Esophagus squamous epithelium (tissue), 5 donors: Measurements from ENCODE around the gene DDO. TPM values are rescaled to one million over a fixed set of nuclear protein-coding genes. Genes with fewer than 3 reads are reported as not detected.

Experiments used
- DNase-seq: peaks from one replicate; lab custom pipeline; 2025; lab: John Stamatoyannopoulos, UW
- H3K27ac ChIP-seq, 4 donors: fragments of 200-600 bp; sonication (generic); one replicate each; pipeline ENCODE4 v1.5.1; 2016 to 2019; ENCODE audit warnings: mild to moderate bottlenecking in 1 of 4
- H3K27me3 ChIP-seq, 4 donors: fragments of 200-600 bp; sonication (generic); 1 replicate in 3 of 4; 2 replicates in 1 of 4; pipeline versions ENCODE4 v1.5.1 to v1.6.0; 2017 to 2021; ENCODE audit warnings: antibody characterized with exemption in 1 of 4
- H3K36me3 ChIP-seq, 3 donors: fragments of 200-600 bp; sonication (generic); one replicate each; pipeline ENCODE4 v1.5.1; 2016 to 2019
- H3K4me1 ChIP-seq, 3 donors: fragments of 200-600 bp; sonication (generic); one replicate each; pipeline ENCODE4 v1.5.1; 2017 to 2019
- H3K4me3 ChIP-seq, 4 donors: fragments of 200-600 bp; sonication (generic); 1 replicate in 3 of 4; 2 replicates in 1 of 4; pipeline ENCODE4 v1.5.1; 2016 to 2019; ENCODE audit warnings: mild to moderate bottlenecking in 2 of 4, moderate library complexity in 1 of 4
- H3K9me3 ChIP-seq, 3 donors: fragments of 200-600 bp; sonication (generic); one replicate each; pipeline ENCODE4 v1.5.1; 2016 to 2019
- POLR2A ChIP-seq, 4 donors: fragments of 450-650 bp; IDR thresholded peaks; one replicate each; pipeline ENCODE4 v1.6.1; 2017; ENCODE audit warnings: antibody characterized with exemption in 4 of 4, mild to moderate bottlenecking in 4 of 4, moderate library complexity in 3 of 4
- WGBS, 2 donors: methylation state at CpG; one replicate each; pipeline ENCODE4 v1.1.5; 2018; 5-methylcytosine and 5-hydroxymethylcytosine counted together
- intact Hi-C: fragments of 100-400 bp; cut with DNase I; formaldehyde crosslinking; loops from one replicate; pipeline ENCODE4 v1.15.0; 2022
- total RNA-seq, 4 donors: library from RNA; depleted of rRNA; stranded (reverse); fragments of >200 nt; gene quantifications; one replicate each; pipeline ENCODE4 v1.1.0, GENCODE V29; 2016
- TF ChIP-seq, protein P1 (sequence below), 6 experiments: fragments of 450-650 bp in 4 of 6; fragments of 200-600 bp in 2 of 6; sonication (generic) in 2 of 6; IDR thresholded peaks; one replicate each; pipeline ENCODE4 v1.5.1; 2016 to 2019; ENCODE audit warnings: antibody characterized with exemption in 6 of 6, mild to moderate bottlenecking in 4 of 6, moderate library complexity in 4 of 6
- donor health status: DM: yes; HTN: yes; CAD: no.

DDO gene
- total RNA-seq, 4 donors from 2014 or later, result 0.57 to 0.79 TPM; not detected in 2

- TF ChIP-seq POLR2A (IDR thresholded peaks at IDR 0.05), result no peak
- TF ChIP-seq, protein P1, sequence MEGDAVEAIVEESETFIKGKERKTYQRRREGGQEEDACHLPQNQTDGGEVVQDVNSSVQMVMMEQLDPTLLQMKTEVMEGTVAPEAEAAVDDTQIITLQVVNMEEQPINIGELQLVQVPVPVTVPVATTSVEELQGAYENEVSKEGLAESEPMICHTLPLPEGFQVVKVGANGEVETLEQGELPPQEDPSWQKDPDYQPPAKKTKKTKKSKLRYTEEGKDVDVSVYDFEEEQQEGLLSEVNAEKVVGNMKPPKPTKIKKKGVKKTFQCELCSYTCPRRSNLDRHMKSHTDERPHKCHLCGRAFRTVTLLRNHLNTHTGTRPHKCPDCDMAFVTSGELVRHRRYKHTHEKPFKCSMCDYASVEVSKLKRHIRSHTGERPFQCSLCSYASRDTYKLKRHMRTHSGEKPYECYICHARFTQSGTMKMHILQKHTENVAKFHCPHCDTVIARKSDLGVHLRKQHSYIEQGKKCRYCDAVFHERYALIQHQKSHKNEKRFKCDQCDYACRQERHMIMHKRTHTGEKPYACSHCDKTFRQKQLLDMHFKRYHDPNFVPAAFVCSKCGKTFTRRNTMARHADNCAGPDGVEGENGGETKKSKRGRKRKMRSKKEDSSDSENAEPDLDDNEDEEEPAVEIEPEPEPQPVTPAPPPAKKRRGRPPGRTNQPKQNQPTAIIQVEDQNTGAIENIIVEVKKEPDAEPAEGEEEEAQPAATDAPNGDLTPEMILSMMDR (IDR thresholded peaks at IDR 0.05), result no peak
- 80 to 86% methylated on average over 4 of the region's 4 CpGs for WGBS, 2 donors
Measured at GRCh38 chr6:110401585-110402176, 13.7 kb downstream of the DDO start.

GRCh38 chr6:110400208-110400607 is 15.2 kb downstream of the DDO start:
- no peaks in the 10 kb centered on the region for H3K27me3 ChIP-seq
- WGBS, 2 donors, result 50 to 82% methylated on average over 3 to 8 of the region's 18 CpGs
- intact Hi-C loops, result no loop called here
- no peaks in the 10 kb centered on the region for H3K36me3 ChIP-seq
- H3K27ac ChIP-seq, result no peak overlapping the region
- peaks cover 0 to 16% (median 0%) of the 10 kb centered on the region in 3 donors for H3K4me1 ChIP-seq
- DNase-seq, result no peak
- H3K9me3 ChIP-seq, result no peaks in the 10 kb centered on the region
- peak overlapping the region; percentile 26 to 65 (median 42) for H3K4me3 ChIP-seq
- TF ChIP-seq POLR2A (IDR thresholded peaks at IDR 0.05), result no peak
- TF ChIP-seq, protein P1 (IDR thresholded peaks at IDR 0.05), result no peak

More at GRCh38 chr6:110401585-110402176, 13.7 kb downstream of the DDO start:
- Histone ChIP-seq H3K27me3 (no peaks in the 10 kb centered on the region), H3K9me3 (no peaks in the 10 kb centered on the region), H3K4me3 (no peak overlapping the region), H3K27ac (no peak overlapping the region), H3K36me3 (no peaks in the 10 kb centered on the region), H3K4me1 (peaks cover 0 to 13% (median 0%) of the 10 kb centered on the region in 3 donors)
- intact Hi-C loops, result no loop called here
- no peak for DNase-seq

DNA sequence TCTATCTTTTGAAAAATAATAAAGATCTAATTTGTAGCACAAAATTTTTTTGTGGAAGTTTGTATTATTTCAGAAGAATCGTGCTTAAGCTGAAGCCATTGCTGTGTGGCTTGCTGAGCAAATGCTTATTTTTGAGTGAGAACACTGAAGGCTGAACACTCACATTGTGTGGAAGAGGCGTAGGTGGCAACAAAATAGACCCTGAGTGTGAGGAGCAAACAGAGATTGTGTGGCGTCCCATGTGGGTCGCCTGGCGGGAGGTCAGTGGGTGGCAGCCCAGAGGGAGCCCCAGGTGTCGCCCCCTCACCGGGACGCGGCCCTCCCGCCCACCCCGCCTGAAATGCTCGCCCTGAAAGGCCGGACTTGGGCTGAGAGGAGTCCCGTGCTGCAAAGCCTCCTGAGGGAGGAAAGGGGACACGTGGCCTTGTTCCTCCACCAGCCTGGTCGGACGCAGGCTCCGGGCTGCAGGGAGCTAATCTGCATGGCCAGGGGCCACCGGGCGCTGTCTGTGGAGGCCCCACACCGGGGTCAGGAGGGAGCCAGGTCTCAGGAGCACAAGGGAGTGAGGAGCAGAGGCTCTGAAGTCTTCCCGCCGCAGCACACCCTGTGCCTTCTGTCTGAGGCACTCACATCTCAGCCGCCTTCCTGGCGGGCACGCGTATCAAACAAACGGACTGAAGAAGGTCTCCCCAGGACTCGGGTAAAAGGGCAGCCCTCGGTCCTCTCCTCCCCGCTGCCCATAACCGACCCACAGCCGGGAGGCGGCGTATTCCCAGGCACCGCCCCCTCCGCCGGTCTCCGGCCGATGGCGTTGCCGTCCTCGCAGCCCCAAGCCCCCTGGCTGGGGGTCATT is 15.9 kb downstream of the DDO start:
- no peak for TF ChIP-seq POLR2A (IDR thresholded peaks at IDR 0.05)
- TF ChIP-seq, protein P1 (IDR thresholded peaks at IDR 0.05), result no peak
- peak overlapping the region; percentile 26 to 65 (median 42) for H3K4me3 ChIP-seq
- H3K4me1 ChIP-seq, result peaks cover 0 to 17% (median 0%) of the 10 kb centered on the region in 3 donors
- intact Hi-C loops, result loop anchor here (10.0 kb wide), 3 partner anchors 215 to 875 kb away; partner anchors contain the start of gene CDC40
- no peaks in the 10 kb centered on the region for H3K36me3 ChIP-seq
- DNase-seq, result no peak
- WGBS, 2 donors, result 58 to 78% methylated on average over 2 to 8 of the region's 43 CpGs
- H3K27ac ChIP-seq, result no peak overlapping the region
- H3K9me3 ChIP-seq, result no peaks in the 10 kb centered on the region
- H3K27me3 ChIP-seq, result no peaks in the 10 kb centered on the region

GRCh38 chr6:110398778-110399177 is 16.6 kb downstream of the DDO start:
- DNase-seq, result no peak
- 70 to 85% methylated on average over 3 to 4 of the region's 4 CpGs for WGBS, 2 donors
- H3K27ac ChIP-seq, result no peak overlapping the region

More at GRCh38 chr6:110398778-110399177, 16.6 kb downstream of the DDO start:
- Histone ChIP-seq H3K4me3 (no peak overlapping the region), H3K9me3 (no peaks in the 10 kb centered on the region), H3K36me3 (no peaks in the 10 kb centered on the region), H3K4me1 (peaks cover 0 to 17% (median 0%) of the 10 kb centered on the region in 3 donors), H3K27me3 (no peaks in the 10 kb centered on the region)
- intact Hi-C loops, result loop anchor here (10.0 kb wide), 3 partner anchors 214 to 874 kb away; partner anchors contain the start of gene CDC40
- no peak for TF ChIP-seq POLR2A (IDR thresholded peaks at IDR 0.05)
- TF ChIP-seq, protein P1 (IDR thresholded peaks at IDR 0.05), result no peak
